Activated CD4-positive, alpha-beta T cell treated with anti-CD3 and anti-CD28 coated beads for 4 hours (primary cell): ENCODE results near the gene C17orf58.

Experiments
- DNase-seq, 2 donors: peaks; one replicate each; pipeline ENCODE4 v3.0.0-alpha.2; 2020

The C17orf58 gene

DNA sequence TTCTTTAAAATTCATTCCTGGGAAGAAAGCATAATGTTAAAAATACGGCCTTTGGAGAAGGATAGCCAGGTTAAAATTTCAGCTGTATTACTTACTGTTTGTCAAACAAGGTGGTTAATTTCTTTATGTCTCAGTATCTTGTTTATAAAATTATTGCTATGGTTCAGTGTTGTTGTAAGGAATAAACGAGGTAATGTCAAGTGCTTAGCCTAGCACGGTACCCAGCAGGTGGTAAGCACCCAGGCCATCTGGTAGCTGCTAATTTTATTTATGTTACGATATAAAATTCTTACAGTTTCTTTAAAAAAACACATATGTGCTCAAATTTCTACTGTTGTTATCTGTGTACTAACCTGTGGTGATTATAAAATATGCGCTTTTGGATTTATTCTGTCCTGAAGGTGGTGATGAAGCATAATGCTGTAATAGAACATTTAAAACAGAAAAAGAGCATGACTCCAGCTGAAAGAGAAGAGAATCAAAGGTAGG lies 48.9 kb downstream of the C17orf58 start:
- no peak for DNase-seq

DNA sequence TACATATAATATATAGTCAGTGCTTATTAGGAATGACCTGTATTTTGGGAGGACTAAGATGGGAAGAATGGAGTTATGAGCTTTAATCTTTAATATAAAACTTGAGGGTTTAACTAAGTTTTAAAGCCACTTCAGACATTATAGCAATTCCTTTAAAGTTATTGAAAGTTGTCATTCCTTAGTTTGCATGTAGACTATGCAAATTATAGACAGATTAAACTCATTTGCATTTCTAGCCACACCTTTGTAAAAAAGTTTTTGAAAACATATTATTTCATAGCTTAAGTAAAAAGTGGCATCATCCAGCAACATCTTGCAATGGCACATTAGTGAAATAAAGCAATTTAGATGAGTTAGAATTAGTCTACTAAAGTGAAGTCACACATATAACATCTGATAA lies 49.8 kb downstream of the C17orf58 start:
- no peak for DNase-seq

DNA sequence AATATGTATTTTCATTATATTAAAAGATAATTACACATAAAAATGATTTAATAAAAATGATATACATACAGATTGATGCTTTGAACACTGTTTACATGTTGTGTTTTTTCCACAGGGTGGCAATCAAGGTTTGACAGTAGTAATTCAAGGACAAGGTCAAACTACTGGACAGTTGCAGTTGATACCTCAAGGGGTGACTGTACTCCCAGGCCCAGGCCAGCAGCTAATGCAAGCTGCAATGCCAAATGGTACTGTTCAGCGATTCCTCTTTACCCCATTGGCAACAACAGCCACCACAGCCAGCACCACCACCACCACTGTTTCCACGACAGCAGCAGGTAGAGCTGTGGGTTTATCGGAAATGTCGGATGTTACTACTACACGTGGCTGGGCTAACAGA lies 52.2 kb downstream of the C17orf58 start:
- DNase-seq = no peak

DNA sequence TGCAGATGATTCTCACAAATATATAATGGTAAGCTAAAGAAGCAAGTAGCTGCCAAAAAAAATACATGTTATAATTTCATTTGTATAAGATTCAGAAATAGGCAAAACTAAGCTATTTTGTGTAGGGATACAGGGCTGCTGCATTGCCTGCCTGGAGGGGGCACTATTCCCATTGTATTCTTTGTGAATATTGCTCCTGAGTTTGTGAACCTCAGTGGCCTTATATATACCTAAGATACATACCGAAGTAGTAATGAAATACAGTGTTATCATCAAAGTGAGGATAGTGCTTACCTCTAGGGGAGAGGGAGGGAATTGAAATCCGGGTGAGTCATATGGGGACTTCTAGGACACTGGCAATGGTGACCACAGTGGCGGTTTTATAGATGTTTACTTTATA lies 53.5 kb downstream of the C17orf58 start:
- no peak for DNase-seq
